RWPE1 (cell line): Measurements from ENCODE around the gene DUSP9.

Experiments
- CTCF ChIA-PET: fragments of 350-600 bp; sonication (Branson Sonifier 250); formaldehyde crosslinking; extraction: SDS; loops from one replicate; lab custom pipeline; 2021; lab: Yijun Ruan, JAX
- POLR2A ChIA-PET: fragments of 400-600 bp; formaldehyde crosslinking; extraction: SDS; loops from one replicate; lab custom pipeline; 2020; ENCODE audit warnings: antibody characterized with exemption; ENCODE audit not compliant: low non-redundant PET; lab: Yijun Ruan, JAX
- DNase-seq: peaks from one replicate; pipeline ENCODE4 v3.0.0; 2012; ENCODE audit warnings: low spot score
- H3K27ac ChIP-seq: fragments of 450-650 bp; 2 replicates; pipeline ENCODE4 v1.5.1; 2017
- TF ChIP-seq, protein P1 (sequence below): fragments of 450-650 bp; conservative IDR thresholded peaks from 2 replicates; pipeline ENCODE4 v1.5.1; 2017; ENCODE audit warnings: low read depth, mild to moderate bottlenecking

The DUSP9 gene

GRCh38 chrX:153670748-153671588 lies 24.0 kb downstream of the DUSP9 start:
- TF ChIP-seq, protein P1, sequence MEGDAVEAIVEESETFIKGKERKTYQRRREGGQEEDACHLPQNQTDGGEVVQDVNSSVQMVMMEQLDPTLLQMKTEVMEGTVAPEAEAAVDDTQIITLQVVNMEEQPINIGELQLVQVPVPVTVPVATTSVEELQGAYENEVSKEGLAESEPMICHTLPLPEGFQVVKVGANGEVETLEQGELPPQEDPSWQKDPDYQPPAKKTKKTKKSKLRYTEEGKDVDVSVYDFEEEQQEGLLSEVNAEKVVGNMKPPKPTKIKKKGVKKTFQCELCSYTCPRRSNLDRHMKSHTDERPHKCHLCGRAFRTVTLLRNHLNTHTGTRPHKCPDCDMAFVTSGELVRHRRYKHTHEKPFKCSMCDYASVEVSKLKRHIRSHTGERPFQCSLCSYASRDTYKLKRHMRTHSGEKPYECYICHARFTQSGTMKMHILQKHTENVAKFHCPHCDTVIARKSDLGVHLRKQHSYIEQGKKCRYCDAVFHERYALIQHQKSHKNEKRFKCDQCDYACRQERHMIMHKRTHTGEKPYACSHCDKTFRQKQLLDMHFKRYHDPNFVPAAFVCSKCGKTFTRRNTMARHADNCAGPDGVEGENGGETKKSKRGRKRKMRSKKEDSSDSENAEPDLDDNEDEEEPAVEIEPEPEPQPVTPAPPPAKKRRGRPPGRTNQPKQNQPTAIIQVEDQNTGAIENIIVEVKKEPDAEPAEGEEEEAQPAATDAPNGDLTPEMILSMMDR: no peak
- POLR2A ChIA-PET: no interaction called here
- H3K27ac ChIP-seq: no peak overlapping the region
- CTCF ChIA-PET: interaction anchor here (0.6 kb wide), 1 partner anchor 52 kb away, joined by 3 read pairs; no protein-coding TSS in a partner anchor
- no peak for DNase-seq

- DNase-seq: no peak
- no peak overlapping the region for H3K27ac ChIP-seq
- POLR2A ChIA-PET: no interaction called here
- CTCF ChIA-PET: no interaction called here
- TF ChIP-seq, protein P1: no peak
Observed at GRCh38 chrX:153671589-153672530, 24.9 kb downstream of the DUSP9 start.

GRCh38 chrX:153672531-153673427 lies 25.8 kb downstream of the DUSP9 start:
- TF ChIP-seq, protein P1: no peak
- H3K27ac ChIP-seq: no peak overlapping the region
- POLR2A ChIA-PET: no interaction called here
- CTCF ChIA-PET: no interaction called here
- no peak for DNase-seq

DNA sequence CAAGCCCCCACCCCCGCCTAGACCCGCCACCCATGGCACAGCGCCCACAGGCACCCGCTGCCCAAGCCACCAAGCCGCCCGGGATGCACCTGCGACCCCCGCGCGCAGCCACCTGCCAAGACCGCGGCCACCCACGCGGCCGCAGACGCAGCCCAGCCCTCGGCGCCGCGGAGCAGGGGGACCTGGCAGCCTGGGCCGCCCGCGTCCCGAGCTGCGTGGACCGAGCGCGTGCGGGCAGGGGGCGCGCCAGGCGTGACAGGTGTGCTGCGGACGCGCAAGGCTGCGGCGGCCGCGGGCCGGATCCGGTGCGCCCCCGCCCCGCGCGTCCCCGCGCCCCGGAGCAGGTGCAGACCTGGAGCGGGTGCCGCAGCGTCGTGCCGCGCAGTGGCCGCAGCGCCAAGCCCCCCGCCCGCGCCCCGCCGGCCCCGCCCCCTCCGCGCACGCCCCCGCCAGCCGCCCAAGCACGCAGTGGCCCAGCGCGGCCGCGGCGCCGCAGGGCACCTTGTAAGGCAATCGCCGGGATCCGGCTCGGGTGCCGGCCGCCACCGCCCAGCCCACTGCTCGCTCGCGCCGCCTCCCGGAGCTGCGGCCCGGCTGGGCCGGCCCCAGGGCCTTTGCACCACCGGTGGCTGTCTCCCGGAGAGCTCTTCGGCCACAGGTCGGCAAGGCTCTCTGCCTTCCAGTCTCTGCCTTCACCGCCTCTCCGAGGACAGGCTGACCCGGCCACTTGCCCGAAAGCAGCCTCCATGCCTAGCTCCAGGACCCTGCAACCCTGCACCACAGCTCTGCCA lies 26.6 kb downstream of the DUSP9 start, which contains the start of gene PNCK:
TSS of gene PNCK (minus strand) at position 386 of the 791 bp plus-strand sequence. CDS start 737 bp downstream, outside the sequence.
- POLR2A ChIA-PET: no interaction called here
- CTCF ChIA-PET: no interaction called here

DNA sequence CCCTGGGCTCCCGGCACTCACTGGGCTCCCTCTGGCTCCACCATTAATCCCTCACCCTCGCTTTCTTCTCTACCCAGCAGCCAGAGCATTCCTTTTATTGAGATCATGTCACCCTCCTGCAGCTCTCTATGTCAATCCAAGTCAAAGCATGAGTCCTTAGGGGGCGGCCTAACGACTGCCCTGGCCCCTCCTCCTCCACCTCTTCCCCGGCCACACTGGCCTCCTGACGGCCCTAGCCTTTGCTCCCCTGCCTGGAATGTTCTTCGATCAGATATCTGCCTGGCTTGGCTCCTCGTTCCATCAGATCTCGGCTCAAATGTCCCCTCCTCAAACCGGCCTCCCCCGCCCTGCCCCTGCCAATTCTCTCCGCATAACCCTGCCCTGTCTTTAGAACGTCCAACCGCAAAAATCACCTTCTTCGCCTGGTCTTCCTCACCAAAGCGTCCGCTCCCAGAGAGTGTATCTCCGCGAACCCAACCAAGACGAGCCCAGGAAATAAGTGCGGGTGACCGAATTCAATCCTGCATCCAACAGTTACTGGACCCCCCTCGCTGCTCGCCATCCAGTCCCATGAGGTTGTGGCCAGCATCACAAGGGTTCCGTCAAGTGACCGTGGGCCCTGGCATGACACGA lies 27.3 kb downstream of the DUSP9 start:
- TF ChIP-seq, protein P1: no peak
- ChIA-PET CTCF (no interaction called here), POLR2A (no interaction called here)
- no peak for DNase-seq
- no peak overlapping the region for H3K27ac ChIP-seq

More for the DNA sequence above, 26.6 kb downstream of the DUSP9 start, which contains the start of gene PNCK:
- DNase-seq: no peak
- no peak within 1 kb of the TSS for H3K27ac ChIP-seq
- TF ChIP-seq, protein P1: no peak
